ENCODE measurements around the gene DHX9.
"Not testable (repeated sequence)": the region's sequence is repeated elsewhere in the genome, so short reads cannot be mapped to it uniquely, and the experiment has no call there.

The DHX9 gene

DNA sequence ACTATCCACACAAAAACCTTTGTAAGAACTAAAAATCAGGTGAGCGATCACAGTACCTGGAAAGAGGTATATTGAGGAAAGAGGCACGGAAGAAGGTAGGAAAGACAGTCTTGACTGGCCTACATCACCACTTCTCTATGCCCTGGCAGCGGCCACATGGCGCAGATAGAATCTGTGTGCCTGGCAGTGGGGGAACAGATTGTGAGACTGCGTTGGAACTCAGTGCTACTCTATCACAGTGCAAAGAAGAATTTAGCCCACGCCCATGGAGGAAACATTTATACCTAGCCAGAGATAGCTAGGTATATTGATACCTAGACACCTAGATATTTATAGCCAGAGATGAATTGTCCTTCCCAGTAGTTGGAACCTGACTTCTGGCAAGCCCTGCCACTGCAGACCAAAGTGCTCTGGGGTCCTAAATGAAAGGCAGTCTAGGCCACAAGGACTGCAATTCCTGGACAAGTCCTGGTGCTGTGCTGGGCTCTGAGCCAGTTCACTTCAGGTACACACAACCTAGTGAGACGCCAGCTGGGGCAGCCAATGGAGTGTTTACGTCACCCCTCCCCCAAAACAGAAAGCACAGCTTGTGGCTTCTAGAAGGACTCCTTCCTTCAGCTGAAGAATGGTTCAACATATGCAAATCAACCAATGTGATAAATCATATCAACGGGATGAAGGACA, 51.9 kb downstream of the DHX9 start:
- DNase-seq = no peak

- no peak for DNase-seq
These were observed 58.5 kb downstream of the DHX9 start for GRCh38 chr1:182897696-182898095.

- not testable (repeated sequence) for DNase-seq
These were observed 62.8 kb downstream of the DHX9 start for GRCh38 chr1:182901946-182902345.

DNA sequence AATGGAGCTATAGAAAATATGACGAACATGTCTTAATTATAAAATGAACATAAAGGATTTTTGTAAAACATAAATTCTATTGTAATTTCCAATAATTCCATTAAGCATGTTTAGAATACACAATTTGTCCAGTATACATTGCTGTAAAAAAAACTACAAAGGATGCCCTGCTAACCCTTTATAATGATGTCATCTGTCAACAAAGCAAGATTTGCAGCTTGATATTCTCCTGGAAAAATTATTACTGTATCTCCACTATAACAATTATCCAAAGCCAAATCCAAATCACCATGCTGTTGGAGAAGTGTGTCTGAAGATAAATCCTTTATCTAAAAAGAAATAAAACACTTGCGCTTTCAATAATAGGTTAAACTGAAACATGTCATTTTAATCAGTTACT, 66.2 kb downstream of the DHX9 start:
- DNase-seq = no peak

DNA sequence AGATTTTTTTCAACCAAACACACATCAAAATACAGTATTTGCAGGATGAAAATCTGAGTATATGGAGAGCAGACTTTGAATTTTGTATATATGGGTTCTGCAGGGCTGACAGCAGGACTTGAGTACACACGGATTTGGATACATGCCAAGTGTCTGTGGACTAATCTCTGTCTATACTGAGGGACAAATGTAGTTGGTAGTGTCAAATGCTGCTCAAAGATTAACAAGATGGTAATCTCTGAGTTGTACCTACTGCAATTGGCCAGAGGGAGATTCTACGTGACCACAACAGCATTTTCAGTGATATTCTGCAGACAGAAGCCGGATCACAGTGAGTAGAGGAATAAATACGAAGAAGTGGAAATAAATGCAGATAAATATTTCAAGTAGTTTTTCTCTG, 70.4 kb downstream of the DHX9 start:
- no peak for DNase-seq

- no peak for DNase-seq
These were observed 71.0 kb downstream of the DHX9 start for GRCh38 chr1:182910143-182910542.

- DNase-seq = no peak
These were observed 74.3 kb downstream of the DHX9 start for GRCh38 chr1:182913401-182913800.

DNA sequence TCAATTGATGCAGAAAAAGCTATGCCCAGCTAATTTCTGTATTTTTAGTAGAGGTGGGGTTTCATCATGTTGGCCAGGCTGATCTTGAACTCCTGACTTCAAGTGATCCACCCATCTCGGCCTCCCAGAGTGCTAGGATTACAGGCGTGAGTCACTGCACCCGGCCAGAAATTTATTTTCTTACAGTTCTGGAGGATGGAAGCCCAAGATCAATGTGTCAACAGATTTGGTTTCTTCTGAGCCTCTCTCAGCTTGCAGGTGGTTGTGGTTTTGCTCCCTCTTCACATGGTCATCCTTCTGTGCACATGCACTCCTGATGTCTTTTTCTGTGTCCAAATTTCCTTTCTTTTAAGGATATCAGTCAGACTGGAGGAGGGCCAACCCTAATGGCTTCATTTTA, 78.2 kb downstream of the DHX9 start:
- DNase-seq = no peak

GRCh38 chr1:182925661-182926060, 86.5 kb downstream of the DHX9 start:
- DNase-seq = no peak

- DNase-seq = no peak
These were observed 88.7 kb downstream of the DHX9 start for GRCh38 chr1:182927693-182928433.

- DNase-seq = no peak
These were observed 91.8 kb downstream of the DHX9 start for GRCh38 chr1:182930985-182931384.

- DNase-seq = no peak
These were observed 96.6 kb downstream of the DHX9 start for GRCh38 chr1:182935716-182936115.

All from fibroblast of skin of right biceps (primary cell).